Keratinocyte (primary cell): Measurements from ENCODE around the gene CELA2B.

Source experiments
- CTCF ChIP-seq, 3 experiments: IDR thresholded peaks in 1 of 3; conservative IDR thresholded peaks in 1 of 3; optimal IDR thresholded peaks in 1 of 3; 2 replicates in 2 of 3; 3 replicates in 1 of 3; pipeline versions ENCODE3 to v1.5.1; 2011; ENCODE audit warnings: low read length in 3 of 3, mild to moderate bottlenecking in 3 of 3, moderate library complexity in 2 of 3, control low read depth in 1 of 3, inconsistent platforms in 1 of 3; ENCODE audit not compliant: insufficient read depth in 2 of 3; ENCODE audit errors: extremely low read depth in 1 of 3
- EZH2 ChIP-seq: IDR thresholded peaks from one replicate; pipeline ENCODE4 v1.6.1; 2012; ENCODE audit warnings: inconsistent platforms, mild to moderate bottlenecking, low read length, moderate library complexity

GRCh38 chr1:15506831-15507230 is 30.9 kb downstream of the CELA2B start:
- TF ChIP-seq CTCF (optimal IDR thresholded peaks at IDR 0.05 in 1 of 3, IDR thresholded peaks at IDR 0.05 in 1 of 3, conservative IDR thresholded peaks at IDR 0.05 in 1 of 3; ENCODE audit: extremely low read depth in 1 of 3, insufficient read depth in 2 of 3, low read length in 3 of 3) (no peak), EZH2 (no peak)
